ENCODE results near the gene LARP4B.

DNA sequence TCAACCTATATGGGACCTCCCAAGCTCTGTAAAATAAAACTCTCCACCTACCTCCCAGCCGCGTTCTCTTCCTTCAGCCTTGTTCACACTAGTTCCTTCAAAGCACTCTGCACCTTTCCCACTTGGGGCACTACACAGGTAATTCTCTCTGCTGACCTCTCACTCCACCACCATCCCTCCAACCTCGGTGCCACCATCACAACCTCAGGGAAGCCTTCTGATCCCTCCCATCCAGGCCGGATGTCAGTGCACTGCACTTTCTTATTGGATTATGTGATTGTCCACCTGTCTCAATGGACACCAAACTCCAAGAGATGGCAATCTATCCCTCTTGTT is 7.0 kb downstream of the LARP4B start:
- TF ChIP-seq ZNF664 (tag by site-specific recombination; IDR thresholded peaks at IDR 0.05) (no peak), CTCF (tag by site-specific recombination; IDR thresholded peaks at IDR 0.05) (no peak), ZNF488 (tag by site-specific recombination; IDR thresholded peaks at IDR 0.05) (no peak), ZNF416 (tag by site-specific recombination; IDR thresholded peaks at IDR 0.05) (no peak), ZNF274 (IDR thresholded peaks at IDR 0.05; ENCODE audit: low read length) (no peak), ZNF274 (tag by site-specific recombination; IDR thresholded peaks at IDR 0.05; ENCODE audit: borderline replicate concordance) (no peak)
